ENCODE results near the gene PRSS1. TPM values are rescaled to one million over a fixed set of nuclear protein-coding genes. Genes with fewer than 3 reads are reported as not detected.

The PRSS1 gene
- total RNA-seq, 6 donors from 2014 or later: 9.8 to 20.6 TPM; not detected in 4

GRCh38 chr7:142787783-142788182, 38.5 kb downstream of the PRSS1 start:
- Histone ChIP-seq H3K4me3 (peak overlapping the region in 1 of 4 donors; percentile 3), H3K36me3 (no peaks in the 10 kb centered on the region), H3K27me3 (no peaks in the 10 kb centered on the region), H3K27ac (peak overlapping the region in 2 of 4 donors; percentile 54), H3K9me3 (no peaks in the 10 kb centered on the region), H3K4me1 (peaks cover 0 to 8% (median 2%) of the 10 kb centered on the region in 4 donors)
- WGBS, 2 donors: 79 to 90% methylated on average over 6 of the region's 6 CpGs
- DNase-seq (no peak), ATAC-seq (ENCODE audit: low FRiP score in 2 of 2) (no peak)
- TF ChIP-seq, protein P1, sequence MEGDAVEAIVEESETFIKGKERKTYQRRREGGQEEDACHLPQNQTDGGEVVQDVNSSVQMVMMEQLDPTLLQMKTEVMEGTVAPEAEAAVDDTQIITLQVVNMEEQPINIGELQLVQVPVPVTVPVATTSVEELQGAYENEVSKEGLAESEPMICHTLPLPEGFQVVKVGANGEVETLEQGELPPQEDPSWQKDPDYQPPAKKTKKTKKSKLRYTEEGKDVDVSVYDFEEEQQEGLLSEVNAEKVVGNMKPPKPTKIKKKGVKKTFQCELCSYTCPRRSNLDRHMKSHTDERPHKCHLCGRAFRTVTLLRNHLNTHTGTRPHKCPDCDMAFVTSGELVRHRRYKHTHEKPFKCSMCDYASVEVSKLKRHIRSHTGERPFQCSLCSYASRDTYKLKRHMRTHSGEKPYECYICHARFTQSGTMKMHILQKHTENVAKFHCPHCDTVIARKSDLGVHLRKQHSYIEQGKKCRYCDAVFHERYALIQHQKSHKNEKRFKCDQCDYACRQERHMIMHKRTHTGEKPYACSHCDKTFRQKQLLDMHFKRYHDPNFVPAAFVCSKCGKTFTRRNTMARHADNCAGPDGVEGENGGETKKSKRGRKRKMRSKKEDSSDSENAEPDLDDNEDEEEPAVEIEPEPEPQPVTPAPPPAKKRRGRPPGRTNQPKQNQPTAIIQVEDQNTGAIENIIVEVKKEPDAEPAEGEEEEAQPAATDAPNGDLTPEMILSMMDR (IDR thresholded peaks at IDR 0.05): no peak

GRCh38 chr7:142788303-142789289, 39.3 kb downstream of the PRSS1 start:
- Histone ChIP-seq H3K9me3 (no peaks in the 10 kb centered on the region), H3K27me3 (no peaks in the 10 kb centered on the region), H3K27ac (peak overlapping the region; percentile 27 to 54 (median 49)), H3K4me3 (peak overlapping the region in 2 of 4 donors; percentile 2 to 10), H3K4me1 (no peaks in the 10 kb centered on the region), H3K36me3 (no peaks in the 10 kb centered on the region)
- ATAC-seq (ENCODE audit: low FRiP score in 2 of 2): no peak
- DNase-seq: no peak
- 79 to 80% methylated on average over 9 to 10 of the region's 10 CpGs for WGBS, 2 donors
- TF ChIP-seq POLR2A (IDR thresholded peaks at IDR 0.05) (no peak), EP300 (IDR thresholded peaks at IDR 0.05) (no peak), POLR2AphosphoS5 (IDR thresholded peaks at IDR 0.05) (no peak)
- TF ChIP-seq, protein P1 (IDR thresholded peaks at IDR 0.05): no peak

GRCh38 chr7:142789441-142789840, 40.2 kb downstream of the PRSS1 start:
- WGBS, 2 donors: 68 to 87% methylated on average over 2 of the region's 2 CpGs
- H3K36me3 ChIP-seq: no peaks in the 10 kb centered on the region
- ATAC-seq (ENCODE audit: low FRiP score in 2 of 2) (no peak), DNase-seq (no peak)
- peak overlapping the region in 2 of 4 donors; percentile 27 to 54 for H3K27ac ChIP-seq
- no peaks in the 10 kb centered on the region for H3K4me1 ChIP-seq
- H3K4me3 ChIP-seq: peak overlapping the region in 2 of 4 donors; percentile 2 to 10
- no peaks in the 10 kb centered on the region for H3K9me3 ChIP-seq
- TF ChIP-seq POLR2AphosphoS5 (IDR thresholded peaks at IDR 0.05): no peak
- no peak for TF ChIP-seq EP300 (IDR thresholded peaks at IDR 0.05)
- TF ChIP-seq, protein P1 (IDR thresholded peaks at IDR 0.05): no peak
- no peak for TF ChIP-seq POLR2A (IDR thresholded peaks at IDR 0.05)
- no peaks in the 10 kb centered on the region for H3K27me3 ChIP-seq

DNA sequence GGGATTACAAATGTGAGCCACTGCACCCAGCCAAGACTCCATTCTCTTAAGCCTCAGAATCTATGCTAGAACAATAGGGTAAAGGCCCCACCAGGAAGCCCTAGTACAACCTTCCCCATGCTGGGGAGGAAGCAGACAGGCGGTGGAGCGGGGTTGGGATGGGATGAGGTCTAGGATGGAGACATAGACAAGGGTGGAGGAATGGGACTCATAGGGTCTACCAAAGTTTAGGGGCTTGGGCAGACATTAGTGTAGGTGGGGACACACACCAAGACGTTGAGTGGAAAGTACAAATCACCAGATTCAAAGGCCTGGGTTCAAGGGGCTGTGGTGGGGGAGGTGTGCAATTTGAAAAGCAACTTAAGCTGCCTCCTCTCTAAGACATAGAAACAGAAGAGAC, 40.8 kb downstream of the PRSS1 start:
- no peak for ATAC-seq (ENCODE audit: low FRiP score in 2 of 2)
- no peaks in the 10 kb centered on the region for H3K27me3 ChIP-seq
- TF ChIP-seq, protein P1 (IDR thresholded peaks at IDR 0.05): no peak
- TF ChIP-seq POLR2A (IDR thresholded peaks at IDR 0.05) (no peak), EP300 (IDR thresholded peaks at IDR 0.05) (no peak), POLR2AphosphoS5 (IDR thresholded peaks at IDR 0.05) (no peak)
- WGBS, 2 donors: 80 to 81% methylated on average over 3 of the region's 3 CpGs
- no peaks in the 10 kb centered on the region for H3K9me3 ChIP-seq
- no peaks in the 10 kb centered on the region for H3K36me3 ChIP-seq
- no peaks in the 10 kb centered on the region for H3K4me1 ChIP-seq
- H3K4me3 ChIP-seq: peak overlapping the region in 1 of 4 donors; percentile 10
- no peak overlapping the region for H3K27ac ChIP-seq
- DNase-seq: no peak

All from upper lobe of left lung (tissue), 6 donors.